Stimulated activated CD4-positive, alpha-beta T cell treated with anti-CD3 and anti-CD28 coated beads, Interleukin-2, amount 100 ng/mL, for 48 hours (primary cell): Measurements from ENCODE around the gene TRPM3.
"Not testable (repeated sequence)": the region's sequence is repeated elsewhere in the genome, so short reads cannot be mapped to it uniquely, and the experiment has no call there.

ENCODE experiments used
- DNase-seq, 2 donors: peaks; one replicate each; pipeline ENCODE4 v3.0.0-alpha.2; 2020

Gene TRPM3

GRCh38 chr9:70988551-70988950 is 132.9 kb downstream of the TRPM3 start:
- no peak for DNase-seq

- no peak for DNase-seq
Measured at GRCh38 chr9:70987986-70988385, 133.4 kb downstream of the TRPM3 start.

GRCh38 chr9:70986984-70987383 is 134.4 kb downstream of the TRPM3 start:
- no peak for DNase-seq

GRCh38 chr9:70983723-70984295 is 137.6 kb downstream of the TRPM3 start:
- no peak for DNase-seq

- no peak for DNase-seq
Measured at GRCh38 chr9:70981312-70981711, 140.1 kb downstream of the TRPM3 start.

- no peak for DNase-seq
Measured at GRCh38 chr9:70979966-70980365, 141.5 kb downstream of the TRPM3 start.

- DNase-seq: no peak
Measured at GRCh38 chr9:70978085-70978484, 143.3 kb downstream of the TRPM3 start.

GRCh38 chr9:70975821-70976220 is 145.6 kb downstream of the TRPM3 start:
- no peak for DNase-seq

GRCh38 chr9:70971723-70972122 is 149.7 kb downstream of the TRPM3 start:
- DNase-seq: no peak

GRCh38 chr9:70966380-70966779 is 155.0 kb downstream of the TRPM3 start:
- not testable (repeated sequence) for DNase-seq

GRCh38 chr9:70964861-70965260 is 156.6 kb downstream of the TRPM3 start:
- DNase-seq: no peak

GRCh38 chr9:70963554-70963953 is 157.9 kb downstream of the TRPM3 start:
- DNase-seq: no peak

GRCh38 chr9:70962761-70963440 is 158.5 kb downstream of the TRPM3 start:
- DNase-seq: no peak

GRCh38 chr9:70959366-70959765 is 162.1 kb downstream of the TRPM3 start:
- no peak for DNase-seq

- DNase-seq: no peak
Measured at GRCh38 chr9:70954596-70955143, 166.8 kb downstream of the TRPM3 start.

- DNase-seq: no peak
Measured at GRCh38 chr9:70954126-70954525, 167.3 kb downstream of the TRPM3 start.

GRCh38 chr9:70951749-70952727 is 169.4 kb downstream of the TRPM3 start:
- DNase-seq: no peak

- DNase-seq: no peak
Measured at GRCh38 chr9:70950270-70950669, 171.2 kb downstream of the TRPM3 start.

GRCh38 chr9:70949239-70949638 is 172.2 kb downstream of the TRPM3 start:
- DNase-seq: no peak

- DNase-seq: no peak
Measured at GRCh38 chr9:70948744-70949143, 172.7 kb downstream of the TRPM3 start.

GRCh38 chr9:70947511-70947910 is 173.9 kb downstream of the TRPM3 start:
- no peak for DNase-seq

- no peak for DNase-seq
Measured at GRCh38 chr9:70947086-70947485, 174.3 kb downstream of the TRPM3 start.

- no peak for DNase-seq
Measured at GRCh38 chr9:70945301-70945700, 176.1 kb downstream of the TRPM3 start.
